DND-41 (cell line): Measurements from ENCODE around the gene GLB1L3.

Experiments
- CTCF ChIP-seq: IDR thresholded peaks from 2 replicates; pipeline ENCODE4 v1.5.1; 2012; ENCODE audit warnings: borderline replicate concordance, low read length, moderate library complexity, mild to moderate bottlenecking; ENCODE audit not compliant: poor library complexity, severe bottlenecking; ENCODE audit errors: extremely low read depth
- EZH2 ChIP-seq: IDR thresholded peaks from 3 replicates; pipeline ENCODE4 v1.6.1; 2012; ENCODE audit warnings: borderline replicate concordance, low read depth, mild to moderate bottlenecking, moderate library complexity, low read length, inconsistent platforms; ENCODE audit not compliant: severe bottlenecking

DNA sequence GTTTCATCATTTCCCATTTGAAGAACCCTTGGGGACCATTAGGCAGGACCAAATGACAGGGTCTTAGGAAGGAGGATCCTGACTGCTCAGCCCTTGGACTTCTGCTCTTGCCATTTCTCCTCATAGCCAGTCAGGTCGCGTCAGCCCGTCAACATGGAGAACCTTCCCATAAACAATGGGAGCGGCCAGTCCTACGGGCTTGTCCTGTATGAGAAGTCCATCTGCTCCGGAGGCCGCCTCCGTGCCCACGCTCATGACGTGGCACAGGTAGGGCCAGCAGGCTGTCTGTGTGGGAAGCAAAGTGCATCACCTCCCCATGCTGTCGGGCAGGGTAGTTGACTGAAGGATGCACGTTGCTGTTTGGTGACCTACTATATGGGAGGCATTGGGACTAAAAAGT is 36.0 kb downstream of the GLB1L3 start:
- TF ChIP-seq EZH2 (no peak), CTCF (no peak)
